Brain microvascular endothelial cell (primary cell): ENCODE results near the gene ZP2.

ENCODE experiments used
- DNase-seq: peaks from one replicate; pipeline ENCODE4 v3.0.0-alpha.2; 2020
- H3K27ac ChIP-seq: fragments of 250-450 bp; sonication (Bioruptor Pico); 2 replicates; pipeline ENCODE4 v1.5.1; 2020; ENCODE audit warnings: mild to moderate bottlenecking, moderate library complexity
- H3K27me3 ChIP-seq: fragments of 250-450 bp; sonication (Bioruptor Pico); replicated peaks from 2 replicates; pipeline ENCODE4 v1.5.1; 2020; ENCODE audit warnings: mild to moderate bottlenecking
- H3K36me3 ChIP-seq: fragments of 250-450 bp; sonication (Bioruptor Pico); replicated peaks from 2 replicates; pipeline ENCODE4 v1.5.1; 2020; ENCODE audit warnings: mild to moderate bottlenecking
- H3K4me3 ChIP-seq: 2 replicates; pipeline ENCODE4 v1.5.1; 2011; ENCODE audit warnings: low read depth, mild to moderate bottlenecking, control low read depth, low read length, moderate library complexity
- in situ Hi-C: cut with HindIII; loops from 2 replicates; pipeline ENCODE4 v1.10.0; 2017; ENCODE audit warnings: low sequenced_read_pairs, low pct_ligation_motif_present
- TF ChIP-seq, protein P1 (sequence below): IDR thresholded peaks from 2 replicates; pipeline ENCODE4 v1.5.1; 2011; ENCODE audit warnings: low read depth, mild to moderate bottlenecking, moderate library complexity, low read length, control low read depth, inconsistent platforms; ENCODE audit errors: missing control alignments

ZP2 gene

DNA sequence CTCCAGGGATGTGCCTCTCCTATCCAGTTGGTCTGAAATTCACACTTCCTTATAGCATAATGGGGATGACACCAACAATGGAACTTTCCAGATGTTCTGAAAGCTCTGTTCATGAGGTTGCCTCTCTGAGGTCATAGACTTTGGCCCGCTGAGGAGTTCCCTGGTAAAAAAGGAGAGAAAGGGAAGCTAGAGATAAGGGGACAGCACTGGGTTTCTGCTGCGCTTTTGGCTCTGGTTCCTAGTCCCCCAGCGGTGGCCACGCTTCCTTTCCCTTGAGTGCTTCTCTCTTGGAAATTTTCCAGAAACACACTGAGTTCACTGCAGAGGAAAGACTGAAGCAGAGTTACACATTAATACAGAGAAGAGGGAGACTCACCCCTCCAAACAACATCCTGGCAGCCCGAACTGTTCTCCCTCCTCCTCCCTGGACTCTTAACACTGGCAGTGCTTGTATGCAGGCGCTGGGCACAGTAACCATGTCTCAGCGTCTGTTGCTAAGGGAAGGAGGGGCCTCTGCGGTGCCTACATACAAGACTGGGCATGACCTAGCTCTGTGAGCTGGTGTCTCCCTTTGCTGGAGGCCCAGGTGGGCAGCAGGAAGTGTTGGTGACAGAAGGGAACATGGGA is 60.9 kb downstream of the ZP2 start, which contains the start of gene DNAH3:
Gene DNAH3, minus strand, starts transcription at position 472 of the 627 bp plus-strand sequence. CDS start 527 bp downstream, outside the sequence.
- Histone ChIP-seq H3K27me3 (no peaks in the 10 kb centered on the region), H3K4me3 (no peak within 1 kb of the TSS), H3K36me3 (no peaks in the 10 kb centered on the region), H3K27ac (no peak within 1 kb of the TSS)
- in situ Hi-C loops: no loop called here
- TF ChIP-seq, protein P1, sequence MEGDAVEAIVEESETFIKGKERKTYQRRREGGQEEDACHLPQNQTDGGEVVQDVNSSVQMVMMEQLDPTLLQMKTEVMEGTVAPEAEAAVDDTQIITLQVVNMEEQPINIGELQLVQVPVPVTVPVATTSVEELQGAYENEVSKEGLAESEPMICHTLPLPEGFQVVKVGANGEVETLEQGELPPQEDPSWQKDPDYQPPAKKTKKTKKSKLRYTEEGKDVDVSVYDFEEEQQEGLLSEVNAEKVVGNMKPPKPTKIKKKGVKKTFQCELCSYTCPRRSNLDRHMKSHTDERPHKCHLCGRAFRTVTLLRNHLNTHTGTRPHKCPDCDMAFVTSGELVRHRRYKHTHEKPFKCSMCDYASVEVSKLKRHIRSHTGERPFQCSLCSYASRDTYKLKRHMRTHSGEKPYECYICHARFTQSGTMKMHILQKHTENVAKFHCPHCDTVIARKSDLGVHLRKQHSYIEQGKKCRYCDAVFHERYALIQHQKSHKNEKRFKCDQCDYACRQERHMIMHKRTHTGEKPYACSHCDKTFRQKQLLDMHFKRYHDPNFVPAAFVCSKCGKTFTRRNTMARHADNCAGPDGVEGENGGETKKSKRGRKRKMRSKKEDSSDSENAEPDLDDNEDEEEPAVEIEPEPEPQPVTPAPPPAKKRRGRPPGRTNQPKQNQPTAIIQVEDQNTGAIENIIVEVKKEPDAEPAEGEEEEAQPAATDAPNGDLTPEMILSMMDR: no peak
- DNase-seq: no peak
